Thyroid gland (tissue), 4 donors: ENCODE data around the gene COL23A1.
A peak's percentile ranks its signal among the peaks of the same experiment; 100 is the strongest.

Experiments used
- POLR2A ChIP-seq, 2 donors: fragments of 450-650 bp; IDR thresholded peaks; one replicate each; pipeline ENCODE4 v1.6.1; 2017; ENCODE audit warnings: antibody characterized with exemption in 2 of 2, mild to moderate bottlenecking in 2 of 2, moderate library complexity in 1 of 2
- TF ChIP-seq, protein P1 (sequence below), 6 experiments: fragments of 200-600 bp in 3 of 6; fragments of 450-650 bp in 3 of 6; sonication (generic) in 3 of 6; IDR thresholded peaks; one replicate each; pipeline ENCODE4 v1.5.1; 2016 to 2019; ENCODE audit warnings: antibody characterized with exemption in 6 of 6, mild to moderate bottlenecking in 2 of 6, inconsistent platforms in 1 of 6, moderate library complexity in 1 of 6

DNA sequence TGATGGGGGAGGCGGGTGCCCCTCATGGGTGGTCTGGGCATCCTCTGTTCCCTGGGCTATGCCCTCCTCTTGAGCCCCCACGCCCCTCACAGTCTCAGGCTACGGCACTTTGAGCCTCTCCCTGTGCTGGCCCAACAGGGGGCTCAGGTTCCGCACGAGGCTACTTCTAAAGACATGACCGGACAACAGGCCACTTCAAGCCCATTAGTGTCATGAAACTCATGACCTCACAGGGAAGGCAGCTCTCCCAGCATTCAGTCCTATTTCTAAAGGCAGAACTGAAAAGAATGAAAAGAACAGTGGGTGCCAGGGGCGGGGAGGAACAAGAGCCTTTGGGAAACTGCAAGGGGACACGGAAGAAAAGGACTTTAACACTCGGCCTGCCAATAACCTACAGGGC is 45.0 kb downstream of the COL23A1 start:
- TF ChIP-seq, protein P1, sequence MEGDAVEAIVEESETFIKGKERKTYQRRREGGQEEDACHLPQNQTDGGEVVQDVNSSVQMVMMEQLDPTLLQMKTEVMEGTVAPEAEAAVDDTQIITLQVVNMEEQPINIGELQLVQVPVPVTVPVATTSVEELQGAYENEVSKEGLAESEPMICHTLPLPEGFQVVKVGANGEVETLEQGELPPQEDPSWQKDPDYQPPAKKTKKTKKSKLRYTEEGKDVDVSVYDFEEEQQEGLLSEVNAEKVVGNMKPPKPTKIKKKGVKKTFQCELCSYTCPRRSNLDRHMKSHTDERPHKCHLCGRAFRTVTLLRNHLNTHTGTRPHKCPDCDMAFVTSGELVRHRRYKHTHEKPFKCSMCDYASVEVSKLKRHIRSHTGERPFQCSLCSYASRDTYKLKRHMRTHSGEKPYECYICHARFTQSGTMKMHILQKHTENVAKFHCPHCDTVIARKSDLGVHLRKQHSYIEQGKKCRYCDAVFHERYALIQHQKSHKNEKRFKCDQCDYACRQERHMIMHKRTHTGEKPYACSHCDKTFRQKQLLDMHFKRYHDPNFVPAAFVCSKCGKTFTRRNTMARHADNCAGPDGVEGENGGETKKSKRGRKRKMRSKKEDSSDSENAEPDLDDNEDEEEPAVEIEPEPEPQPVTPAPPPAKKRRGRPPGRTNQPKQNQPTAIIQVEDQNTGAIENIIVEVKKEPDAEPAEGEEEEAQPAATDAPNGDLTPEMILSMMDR (IDR thresholded peaks at IDR 0.05), result peak in 1 of 6 experiments; percentile 11
- TF ChIP-seq POLR2A (IDR thresholded peaks at IDR 0.05), result peak in 1 of 2 donors; percentile 52
